B cell (primary cell): ENCODE results near the gene YTHDC1. TPM values are rescaled to one million over a fixed set of nuclear protein-coding genes. Genes with fewer than 3 reads are reported as not detected.

Source experiments
- ATAC-seq: fragments of 200-7000 bp; cut with Tn5 transposase; one replicate; pipeline ENCODE4 v1.10.0; 2021; ENCODE audit warnings: low read depth, mild to moderate bottlenecking, moderate number of reproducible peaks, moderate library complexity
- CTCF ChIA-PET: fragments of 350-600 bp; sonication (Branson Sonifier 250); formaldehyde crosslinking; loops from one replicate; lab custom pipeline; 2021; ENCODE audit warnings: antibody characterized with exemption, inconsistent platforms; lab: Charles Lee
- POLR2A ChIA-PET: fragments of 350-600 bp; sonication (Branson Sonifier 250); formaldehyde crosslinking; loops from one replicate; lab custom pipeline; 2021; ENCODE audit warnings: antibody characterized with exemption; lab: Charles Lee
- DNase-seq: peaks from one replicate; pipeline ENCODE4 v3.0.0; 2013
- H2AFZ ChIP-seq: 2 replicates; pipeline ENCODE4 v1.6.1; 2012; ENCODE audit warnings: mild to moderate bottlenecking, low read depth, low read length; ENCODE audit not compliant: insufficient read depth, poor library complexity, severe bottlenecking
- H3K27ac ChIP-seq, 2 donors: 1 replicate in 1 of 2; 2 replicates in 1 of 2; pipeline ENCODE4 v1.5.1; 2012 to 2013; ENCODE audit warnings: low read length in 2 of 2, mild to moderate bottlenecking in 2 of 2, moderate library complexity in 1 of 2
- H3K27me3 ChIP-seq, 4 experiments: fragments of 200-600 bp in 1 of 4; sonication (generic) in 1 of 4; replicated peaks in 1 of 4; 1 replicate in 2 of 4; 2 replicates in 2 of 4; pipeline versions ENCODE4 v1.6.1 to v1.7.0; 2013 to 2016; ENCODE audit warnings: low read length in 3 of 4, mild to moderate bottlenecking in 2 of 4, mixed read lengths in 1 of 4, moderate library complexity in 1 of 4; ENCODE audit not compliant: insufficient read depth in 4 of 4, control insufficient read depth in 3 of 4; ENCODE audit errors: control extremely low read depth in 1 of 4
- H3K36me3 ChIP-seq, 2 experiments: replicated peaks in 1 of 2; 1 replicate in 1 of 2; 2 replicates in 1 of 2; pipeline versions ENCODE4 v1.6.1 to v1.7.1; 2013; ENCODE audit warnings: low read length in 1 of 2; ENCODE audit not compliant: insufficient read depth in 2 of 2, control insufficient read depth in 1 of 2; ENCODE audit errors: control extremely low read depth in 1 of 2, extremely low read depth in 1 of 2
- H3K4me1 ChIP-seq, 2 donors: fragments of 200-600 bp in 1 of 2; sonication (generic) in 1 of 2; 1 replicate in 1 of 2; 2 replicates in 1 of 2; pipeline versions ENCODE4 v1.5.1 to v1.6.1; 2013 to 2017; ENCODE audit warnings: low read length in 2 of 2; ENCODE audit not compliant: control insufficient read depth in 2 of 2, insufficient read depth in 2 of 2
- H3K4me2 ChIP-seq: replicated peaks from 2 replicates; pipeline ENCODE3; 2012; ENCODE audit warnings: mild to moderate bottlenecking, low read depth, low read length; ENCODE audit not compliant: poor library complexity, severe bottlenecking
- H3K4me3 ChIP-seq, 5 experiments: fragments of 200-600 bp in 1 of 5; sonication (generic) in 1 of 5; 1 replicate in 3 of 5; 2 replicates in 2 of 5; pipeline versions ENCODE4 v1.5.1 to v1.7.0; 2011 to 2016; ENCODE audit warnings: low read length in 4 of 5, mild to moderate bottlenecking in 4 of 5, low read depth in 2 of 5, control low read depth in 1 of 5, moderate library complexity in 1 of 5; ENCODE audit not compliant: insufficient read depth in 1 of 5; ENCODE audit errors: control extremely low read depth in 1 of 5, extremely low read depth in 1 of 5
- H3K79me2 ChIP-seq: fragments of 200-600 bp; sonication (generic); one replicate; pipeline ENCODE4 v1.6.0; 2016; ENCODE audit warnings: low read length; ENCODE audit not compliant: control insufficient read depth, insufficient read depth
- H3K9ac ChIP-seq: fragments of 200-600 bp; sonication (generic); 2 replicates; pipeline ENCODE4 v1.6.1; 2017; ENCODE audit warnings: mild to moderate bottlenecking, low read length, moderate library complexity
- H3K9me3 ChIP-seq, 3 donors: one replicate each; pipeline versions ENCODE4 v1.6.1 to v1.7.1; 2013; ENCODE audit warnings: low read length in 2 of 3; ENCODE audit not compliant: control insufficient read depth in 2 of 3, insufficient read depth in 1 of 3; ENCODE audit errors: control extremely low read depth in 1 of 3
- H4K20me1 ChIP-seq: 2 replicates; pipeline ENCODE4 v1.6.0; 2012; ENCODE audit warnings: mild to moderate bottlenecking, low read length; ENCODE audit not compliant: insufficient read depth, control insufficient read depth, poor library complexity, severe bottlenecking
- H3K27ac Mint-ChIP-seq: one replicate; pipeline ENCODE4 v1.8.0; 2021; ENCODE audit warnings: mixed read lengths
- H3K27me3 Mint-ChIP-seq: one replicate; pipeline ENCODE4 v1.8.0; 2021; ENCODE audit warnings: mixed read lengths
- H3K4me1 Mint-ChIP-seq: one replicate; pipeline ENCODE4 v1.8.0; 2021; ENCODE audit warnings: mixed read lengths
- H3K4me3 Mint-ChIP-seq: one replicate; pipeline ENCODE4 v1.8.0; 2021; ENCODE audit warnings: mixed read lengths
- H3K9me3 Mint-ChIP-seq: one replicate; pipeline ENCODE4 v1.8.0; 2022; ENCODE audit warnings: mixed read lengths; ENCODE audit not compliant: insufficient read depth
- EZH2 ChIP-seq: IDR thresholded peaks from 2 replicates; pipeline ENCODE4 v1.6.1; 2012; ENCODE audit warnings: borderline replicate concordance, low read depth, mild to moderate bottlenecking, moderate library complexity, low read length; ENCODE audit not compliant: insufficient read depth, poor library complexity, severe bottlenecking
- WGBS: methylation state at CpG from one replicate; pipeline ENCODE4 v1.1.5; 2013; ENCODE audit warnings: missing lambda C conversion rate; ENCODE audit not compliant: insufficient coverage; 5-methylcytosine and 5-hydroxymethylcytosine counted together
- intact Hi-C: fragments of 100-400 bp; cut with micrococcal nuclease; formaldehyde crosslinking; loops from one replicate; pipeline ENCODE4 v1.10.0; 2022
- polyA plus RNA-seq: library from polyadenylated mRNA; depleted of rRNA; stranded (reverse); fragments of >200 nt; gene quantifications from 2 replicates; pipeline ENCODE4 v1.2.3, GENCODE V29; 2012
- total RNA-seq, 2 donors: library from RNA; stranded (reverse); fragments of 120-200 nt in 1 of 2; gene quantifications; 1 replicate in 1 of 2; 2 replicates in 1 of 2; pipeline versions ENCODE4 v1.2.3 to v1.2.4, GENCODE V29; 2013 to 2022
- TF ChIP-seq, protein P1 (sequence below): fragments of 200-600 bp; IDR thresholded peaks from one replicate; pipeline ENCODE4 v1.8.0; 2022; ENCODE audit warnings: antibody characterized with exemption, mild to moderate bottlenecking

The YTHDC1 gene
- total and polyA plus RNA-seq, 2 donors (not counting 1 experiment from before 2014, with no cell fraction given) = 26.9 to 179 TPM

DNA sequence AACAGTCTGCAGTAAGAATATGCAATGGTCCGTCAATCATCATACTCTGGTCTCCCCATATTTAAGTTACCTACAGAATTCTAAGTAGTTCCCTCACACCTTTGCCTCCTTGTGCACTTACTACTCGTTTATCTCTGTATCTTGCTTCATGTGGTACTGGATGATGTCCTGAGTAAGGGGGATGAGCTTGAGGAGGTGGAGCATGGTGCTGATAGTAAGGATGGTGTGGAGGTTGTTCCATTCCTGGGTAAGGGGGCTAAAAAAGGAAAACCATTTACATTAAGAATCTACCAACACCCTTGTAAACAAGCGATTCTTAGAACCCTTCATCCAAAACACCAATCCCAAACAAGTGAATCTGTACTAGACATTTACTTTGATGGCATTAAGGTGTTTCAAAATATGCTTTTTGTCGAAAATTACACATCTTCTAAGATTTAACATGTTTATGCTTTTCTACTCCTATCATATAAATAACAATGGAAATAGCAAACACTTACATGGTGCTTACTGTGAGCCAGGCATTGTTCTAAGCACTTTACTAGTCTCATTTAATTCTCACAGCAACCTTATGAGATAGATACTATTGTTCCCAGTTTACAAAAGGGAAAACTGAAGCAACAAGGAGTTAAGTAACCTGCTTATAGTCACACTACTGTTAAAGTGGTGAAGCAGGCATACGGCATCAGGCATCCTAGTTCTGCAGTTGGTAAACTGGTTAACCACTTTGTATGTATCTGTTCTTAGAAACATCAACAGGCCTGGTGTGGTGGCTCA, 33.5 kb downstream of the YTHDC1 start:
- Histone ChIP-seq H3K27me3 (no peaks in the 10 kb centered on the region), H2AFZ (no peak overlapping the region), H3K4me1 (no peaks in the 10 kb centered on the region), H4K20me1 (peaks cover 3% of the 10 kb centered on the region), H3K9me3 (peaks cover 0 to 1% (median 0%) of the 10 kb centered on the region in 3 donors), H3K4me3 (no peak overlapping the region), H3K9ac (no peak overlapping the region), H3K36me3 (peaks cover 25 to 61% of the 10 kb centered on the region in 2 experiments), H3K79me2 (no peaks in the 10 kb centered on the region), H3K4me2 (no peak overlapping the region), H3K27ac (no peak overlapping the region)
- CTCF ChIA-PET = interaction anchor here (0.5 kb wide), 1 partner anchor 44 kb away, joined by 3 read pairs; no protein-coding TSS in a partner anchor
- intact Hi-C loops = no loop called here
- TF ChIP-seq, protein P1, sequence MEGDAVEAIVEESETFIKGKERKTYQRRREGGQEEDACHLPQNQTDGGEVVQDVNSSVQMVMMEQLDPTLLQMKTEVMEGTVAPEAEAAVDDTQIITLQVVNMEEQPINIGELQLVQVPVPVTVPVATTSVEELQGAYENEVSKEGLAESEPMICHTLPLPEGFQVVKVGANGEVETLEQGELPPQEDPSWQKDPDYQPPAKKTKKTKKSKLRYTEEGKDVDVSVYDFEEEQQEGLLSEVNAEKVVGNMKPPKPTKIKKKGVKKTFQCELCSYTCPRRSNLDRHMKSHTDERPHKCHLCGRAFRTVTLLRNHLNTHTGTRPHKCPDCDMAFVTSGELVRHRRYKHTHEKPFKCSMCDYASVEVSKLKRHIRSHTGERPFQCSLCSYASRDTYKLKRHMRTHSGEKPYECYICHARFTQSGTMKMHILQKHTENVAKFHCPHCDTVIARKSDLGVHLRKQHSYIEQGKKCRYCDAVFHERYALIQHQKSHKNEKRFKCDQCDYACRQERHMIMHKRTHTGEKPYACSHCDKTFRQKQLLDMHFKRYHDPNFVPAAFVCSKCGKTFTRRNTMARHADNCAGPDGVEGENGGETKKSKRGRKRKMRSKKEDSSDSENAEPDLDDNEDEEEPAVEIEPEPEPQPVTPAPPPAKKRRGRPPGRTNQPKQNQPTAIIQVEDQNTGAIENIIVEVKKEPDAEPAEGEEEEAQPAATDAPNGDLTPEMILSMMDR = no peak
- TF ChIP-seq EZH2 = no peak
- Mint-ChIP-seq H3K9me3 (no peaks in the 10 kb centered on the region), H3K4me1 (no peaks in the 10 kb centered on the region), H3K27me3 (no peaks in the 10 kb centered on the region), H3K4me3 (no peak overlapping the region), H3K27ac (no peak overlapping the region)
- WGBS = no CpG with 5 or more reads among the region's 5 CpGs
- POLR2A ChIA-PET = no interaction called here
- DNase-seq (no peak), ATAC-seq (no peak)

DNA sequence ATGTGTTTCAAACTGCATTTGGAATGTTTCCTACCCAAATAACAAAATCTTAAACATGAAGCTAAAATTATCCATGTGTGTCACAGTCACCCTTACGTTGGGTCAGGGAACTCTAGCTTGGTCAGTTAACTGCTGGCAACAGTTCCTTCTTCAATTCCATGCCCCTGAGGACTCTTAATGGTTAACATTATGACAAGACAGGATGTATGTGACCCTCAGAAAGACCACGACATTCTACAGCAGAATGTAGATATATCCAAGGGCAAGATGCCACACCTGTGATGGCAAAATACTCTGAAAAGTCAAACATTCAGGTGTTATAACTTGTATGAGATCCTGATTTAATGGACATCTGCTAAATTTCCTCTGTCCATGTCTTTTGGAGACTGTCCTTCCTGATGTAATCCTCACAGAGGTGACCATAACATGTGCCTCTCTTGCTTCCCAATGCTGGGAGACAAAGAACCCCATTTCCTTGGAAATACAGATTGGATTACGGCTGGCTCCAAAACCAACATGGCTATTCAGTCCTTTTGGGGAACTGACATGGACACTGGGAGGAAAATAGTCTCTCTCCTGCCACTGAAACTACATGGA, 39.1 kb downstream of the YTHDC1 start:
- Mint-ChIP-seq H3K27me3 (no peaks in the 10 kb centered on the region), H3K27ac (no peak overlapping the region), H3K9me3 (no peaks in the 10 kb centered on the region), H3K4me1 (no peaks in the 10 kb centered on the region), H3K4me3 (no peak overlapping the region)
- ATAC-seq (no peak), DNase-seq (no peak)
- peaks cover 0 to 1% (median 0%) of the 10 kb centered on the region in 3 donors for H3K9me3 ChIP-seq
- POLR2A ChIA-PET = no interaction called here
- peaks cover 20 to 30% of the 10 kb centered on the region in 2 experiments for H3K36me3 ChIP-seq
- H3K4me3 ChIP-seq = no peak overlapping the region
- H4K20me1 ChIP-seq = peaks cover 6% of the 10 kb centered on the region
- intact Hi-C loops = no loop called here
- TF ChIP-seq, protein P1 = no peak
- no peak for TF ChIP-seq EZH2
- H3K27ac ChIP-seq = no peak overlapping the region
- 100% methylated on average over 1 of the region's 3 CpGs for WGBS
- H3K9ac ChIP-seq = no peak overlapping the region
- no peak overlapping the region for H2AFZ ChIP-seq
- no peaks in the 10 kb centered on the region for H3K4me1 ChIP-seq
- CTCF ChIA-PET = interaction anchor here (1.3 kb wide), 1 partner anchor 10 kb away, joined by 3 read pairs; no protein-coding TSS in a partner anchor
- H3K4me2 ChIP-seq = no peak overlapping the region
- H3K27me3 ChIP-seq = peaks cover 0 to 3% (median 0%) of the 10 kb centered on the region in 4 experiments
- H3K79me2 ChIP-seq = no peaks in the 10 kb centered on the region
